HCT116 (cell line): Measurements from ENCODE around the gene RGS6. TPM values are rescaled to one million over a fixed set of nuclear protein-coding genes. Genes with fewer than 3 reads are reported as not detected.

Experiments
- ATAC-seq: fragments of 200-7000 bp; cut with Tn5 transposase; 2 replicates; pipeline ENCODE4 v1.9.1; 2020; ENCODE audit warnings: mild to moderate bottlenecking, moderate library complexity
- BruUV-seq: library from RNA; stranded (reverse); fragments of 400-500 nt; replicated peaks from 2 replicates; lab custom pipeline; 2021; lab: Mats Ljungman, UMichigan
- CTCF ChIA-PET: fragments of 300-600 bp; sonication (Branson Sonifier 250); formaldehyde crosslinking; loops from one replicate; lab custom pipeline; 2021; ENCODE audit warnings: antibody characterized with exemption; lab: Charles Lee
- POLR2A ChIA-PET: fragments of 300-600, 350-600 bp; sonication (Branson Sonifier 250); formaldehyde crosslinking; loops from one replicate; lab custom pipeline; 2021; ENCODE audit warnings: antibody characterized with exemption; lab: Charles Lee
- RAD21 ChIA-PET, 2 experiments: fragments of 300-600 bp; sonication (Branson Sonifier 250); formaldehyde crosslinking; loops; one replicate each; lab custom pipeline; 2023; ENCODE audit warnings: low total read pairs in 2 of 2; ENCODE audit not compliant: uncharacterized antibody in 2 of 2, unreplicated experiment in 2 of 2, low non-redundant PET in 1 of 2; lab: Charles Lee
- DNase-seq: peaks from one replicate; pipeline ENCODE4 v3.0.0-alpha.2; 2010; ENCODE audit warnings: low read depth, low spot score
- H2AFZ ChIP-seq: fragments of 200-600 bp; shearing (Covaris generic), sonication (generic); 2 replicates; pipeline ENCODE4 v1.6.1; 2017; ENCODE audit warnings: low read depth, mixed run types, mixed read lengths, antibody characterized with exemption, low read length; ENCODE audit not compliant: poor library complexity, severe bottlenecking
- H3K27ac ChIP-seq: 2 replicates; pipeline ENCODE4 v1.5.1; 2012; ENCODE audit warnings: low read depth, low read length
- H3K27me3 ChIP-seq: fragments of 200-600 bp; sonication (generic); 2 replicates; pipeline ENCODE4 v1.6.1; 2016; ENCODE audit warnings: mixed run types, low read length, mixed read lengths; ENCODE audit not compliant: insufficient read depth
- H3K36me3 ChIP-seq, 2 experiments: fragments of 200-500 bp in 1 of 2; fragments of 200-600 bp in 1 of 2; sonication (Bioruptor generic) in 1 of 2; sonication (generic) in 1 of 2; 2 replicates each; pipeline versions ENCODE4 v1.5.1 to v1.6.1; 2014 to 2016; ENCODE audit warnings: low read length in 2 of 2, inconsistent platforms in 1 of 2, mixed read lengths in 1 of 2, mixed run types in 1 of 2; ENCODE audit not compliant: insufficient read depth in 2 of 2, control insufficient read depth in 1 of 2
- H3K4me1 ChIP-seq, 2 experiments: fragments of 200-600 bp in 1 of 2; sonication (generic) in 1 of 2; 2 replicates each; pipeline versions ENCODE4 v1.5.1 to v1.6.1; 2012 to 2017; ENCODE audit warnings: low read length in 2 of 2, inconsistent platforms in 1 of 2, mild to moderate bottlenecking in 1 of 2, mixed read lengths in 1 of 2, mixed run types in 1 of 2, moderate library complexity in 1 of 2; ENCODE audit not compliant: insufficient read depth in 2 of 2, control insufficient read depth in 1 of 2
- H3K4me2 ChIP-seq: fragments of 200-600 bp; sonication (generic); 2 replicates; pipeline ENCODE4 v1.6.1; 2017; ENCODE audit warnings: mixed run types, low read length, mixed read lengths
- H3K4me3 ChIP-seq, 2 experiments: fragments of 200-600 bp in 1 of 2; sonication (generic) in 1 of 2; replicated peaks in 1 of 2; 2 replicates each; pipeline ENCODE4 v1.5.1; 2011 to 2016; ENCODE audit warnings: low read length in 2 of 2, control low read depth in 1 of 2, low read depth in 1 of 2, mild to moderate bottlenecking in 1 of 2, mixed read lengths in 1 of 2, mixed run types in 1 of 2
- H3K79me2 ChIP-seq: fragments of 200-600 bp; sonication (generic); 2 replicates; pipeline ENCODE4 v1.6.1; 2017; ENCODE audit warnings: mild to moderate bottlenecking, mixed run types, low read length, moderate library complexity, mixed read lengths; ENCODE audit not compliant: insufficient read depth
- H3K9ac ChIP-seq: fragments of 200-600 bp; sonication (generic); 2 replicates; pipeline ENCODE4 v1.6.1; 2016; ENCODE audit warnings: low read length, mixed read lengths
- H3K9me2 ChIP-seq: fragments of 200-600 bp; sonication (generic), shearing (Covaris generic); 2 replicates; pipeline ENCODE4 v1.6.1; 2017; ENCODE audit warnings: mixed run types, mild to moderate bottlenecking, moderate library complexity; ENCODE audit not compliant: insufficient read depth
- H3K9me3 ChIP-seq, 2 experiments: fragments of 200-500 bp in 1 of 2; fragments of 200-600 bp in 1 of 2; sonication (Bioruptor generic) in 1 of 2; sonication (generic) in 1 of 2; 2 replicates each; pipeline ENCODE4 v1.6.1; 2014 to 2017; ENCODE audit warnings: low read length in 2 of 2, mixed read lengths in 2 of 2, inconsistent platforms in 1 of 2, low read depth in 1 of 2, mild to moderate bottlenecking in 1 of 2, mixed run types in 1 of 2, moderate library complexity in 1 of 2; ENCODE audit not compliant: control insufficient read depth in 1 of 2, insufficient read depth in 1 of 2
- H4K20me1 ChIP-seq: fragments of 200-600 bp; sonication (generic), shearing (Covaris generic); 2 replicates; pipeline ENCODE4 v1.6.1; 2017; ENCODE audit warnings: mixed run types, mild to moderate bottlenecking, moderate library complexity; ENCODE audit not compliant: insufficient read depth
- CBX3 ChIP-seq: IDR thresholded peaks from 2 replicates; pipeline ENCODE4 v1.6.1; 2012; ENCODE audit warnings: low read depth
- CEBPB ChIP-seq: IDR thresholded peaks from 2 replicates; pipeline ENCODE4 v1.6.1; 2012; ENCODE audit warnings: low read depth
- CTCF ChIP-seq, 3 experiments: fragments of 200-600 bp in 1 of 3; sonication (generic) in 1 of 3; IDR thresholded peaks in 2 of 3; conservative IDR thresholded peaks in 1 of 3; 2 replicates each; pipeline ENCODE4 v1.5.1; 2012 to 2017; ENCODE audit warnings: low read depth in 2 of 3, low read length in 2 of 3, antibody characterized with exemption in 1 of 3, borderline replicate concordance in 1 of 3, control low read depth in 1 of 3, mild to moderate bottlenecking in 1 of 3, mixed read lengths in 1 of 3, mixed run types in 1 of 3, moderate library complexity in 1 of 3; ENCODE audit not compliant: insufficient read depth in 1 of 3
- EGR1 ChIP-seq: IDR thresholded peaks from 2 replicates; pipeline ENCODE4 v1.6.1; 2012; ENCODE audit warnings: low read depth
- ELF1 ChIP-seq: IDR thresholded peaks from 2 replicates; pipeline ENCODE4 v1.6.1; 2012; ENCODE audit warnings: low read depth, borderline replicate concordance
- EZH2 ChIP-seq: fragments of 200-600 bp; sonication (generic); IDR thresholded peaks from 2 replicates; pipeline ENCODE4 v1.6.1; 2017; ENCODE audit warnings: antibody characterized with exemption, mixed run types
- EZH2phosphoT487 ChIP-seq: fragments of 200-600 bp; IDR thresholded peaks from 2 replicates; pipeline ENCODE4 v1.6.1; 2018; ENCODE audit warnings: antibody characterized with exemption, borderline replicate concordance
- FOSL1 ChIP-seq: IDR thresholded peaks from 2 replicates; pipeline ENCODE4 v1.6.1; 2012; ENCODE audit warnings: low read depth
- JUND ChIP-seq: IDR thresholded peaks from 2 replicates; pipeline ENCODE4 v1.6.1; 2012
- POLR2A ChIP-seq: IDR thresholded peaks from 2 replicates; pipeline ENCODE4 v1.7.0; 2011; ENCODE audit warnings: borderline replicate concordance; ENCODE audit not compliant: insufficient read depth, insufficient read length; ENCODE audit errors: extremely low read depth
- POLR2AphosphoS5 ChIP-seq: IDR thresholded peaks from 2 replicates; pipeline ENCODE4 v1.6.1; 2011; ENCODE audit warnings: mild to moderate bottlenecking, low read depth, low read length, moderate library complexity
- RAD21 ChIP-seq: IDR thresholded peaks from 2 replicates; pipeline ENCODE4 v1.6.1; 2012; ENCODE audit warnings: low read depth, mild to moderate bottlenecking
- SIN3A ChIP-seq: IDR thresholded peaks from 2 replicates; pipeline ENCODE4 v1.6.1; 2012; ENCODE audit warnings: low read depth
- SRF ChIP-seq: IDR thresholded peaks from 2 replicates; pipeline ENCODE4 v1.6.1; 2012; ENCODE audit warnings: low read depth
- TCF7L2 ChIP-seq: IDR thresholded peaks from 2 replicates; pipeline ENCODE4 v1.7.0; 2011; ENCODE audit warnings: borderline replicate concordance, inconsistent platforms; ENCODE audit not compliant: insufficient read depth, insufficient read length; ENCODE audit errors: extremely low read depth
- YY1 ChIP-seq: IDR thresholded peaks from 2 replicates; pipeline ENCODE4 v1.6.1; 2011; ENCODE audit warnings: low read length, low read depth, moderate library complexity, mild to moderate bottlenecking; ENCODE audit not compliant: insufficient replicate concordance; ENCODE audit errors: extremely low read depth
- ZFX ChIP-seq: fragments of 450-650 bp; IDR thresholded peaks from 2 replicates; pipeline ENCODE4 v1.6.1; 2017
- ZNF274 ChIP-seq: fragments of 200-500 bp; sonication (Bioruptor generic); IDR thresholded peaks from 2 replicates; pipeline ENCODE4 v1.6.1; 2014; ENCODE audit warnings: mild to moderate bottlenecking, low read depth, low read length, inconsistent platforms
- intact Hi-C: fragments of 100-400 bp; cut with micrococcal nuclease; formaldehyde crosslinking; loops from 2 replicates; pipeline ENCODE4 v1.10.0; 2022
- total RNA-seq: library from RNA; stranded (reverse); gene quantifications from one replicate; pipeline ENCODE4 v1.2.1, GENCODE V29; 2021; ENCODE audit not compliant: unreplicated experiment
- TF ChIP-seq, protein P1 (sequence below): IDR thresholded peaks from 2 replicates; pipeline ENCODE4 v1.6.1; 2012

The RGS6 gene
- total RNA-seq, 1 experiment from 2014 or later: 4.7 TPM

GRCh38 chr14:72401101-72401625 lies 468.9 kb downstream of the RGS6 start:
- BruUV-seq: no TSS peak
- CTCF ChIA-PET: no interaction called here

More at GRCh38 chr14:72401101-72401625, 468.9 kb downstream of the RGS6 start:
- H3K27ac ChIP-seq: no peak overlapping the region
- no peak for ATAC-seq
- TF ChIP-seq EZH2phosphoT487 (no peak), CTCF (IDR thresholded peaks at IDR 0.05 in 2 of 3, conservative IDR thresholded peaks at IDR 0.05 in 1 of 3; ENCODE audit: borderline replicate concordance in 1 of 3, insufficient read depth in 1 of 3, low read depth in 2 of 3, low read length in 2 of 3) (no peak), TCF7L2 (no peak), ZNF274 (no peak), CEBPB (no peak), ELF1 (no peak), YY1 (no peak), EZH2 (no peak), JUND (no peak), SRF (no peak), FOSL1 (no peak), RAD21 (no peak), CBX3 (no peak), SIN3A (no peak), POLR2A (no peak), EGR1 (no peak), POLR2AphosphoS5 (no peak), ZFX (no peak)
- TF ChIP-seq, protein P1, sequence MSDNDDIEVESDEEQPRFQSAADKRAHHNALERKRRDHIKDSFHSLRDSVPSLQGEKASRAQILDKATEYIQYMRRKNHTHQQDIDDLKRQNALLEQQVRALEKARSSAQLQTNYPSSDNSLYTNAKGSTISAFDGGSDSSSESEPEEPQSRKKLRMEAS: no peak
- TF ChIP-seq, all 23 proteins: peak for 0
- RAD21 ChIA-PET: no interaction called here
- no peak for DNase-seq
- H3K27me3 ChIP-seq: no peaks in the 10 kb centered on the region
- POLR2A ChIA-PET: interaction anchor here (0.6 kb wide), 1 partner anchor 399 kb away, joined by 6 read pairs; no protein-coding TSS in a partner anchor
- H3K79me2 ChIP-seq: no peaks in the 10 kb centered on the region
- no peaks in the 10 kb centered on the region for H3K36me3 ChIP-seq
- intact Hi-C loops: no loop called here
- H3K9me2 ChIP-seq: no peaks in the 10 kb centered on the region
- no peaks in the 10 kb centered on the region for H3K9me3 ChIP-seq
- no peak overlapping the region for H3K4me3 ChIP-seq
- H3K4me2 ChIP-seq: no peak overlapping the region
- H3K4me1 ChIP-seq: no peaks in the 10 kb centered on the region
- no peak overlapping the region for H2AFZ ChIP-seq
- H3K9ac ChIP-seq: no peak overlapping the region
- H4K20me1 ChIP-seq: no peaks in the 10 kb centered on the region
